ENCODE measurements around the gene ADAMTSL5.
A peak's percentile ranks its signal among the peaks of the same experiment; 100 is the strongest.

ADAMTSL5 gene

GRCh38 chr19:1461862-1462261, 51.0 kb downstream of the ADAMTSL5 start:
- no peak for DNase-seq

GRCh38 chr19:1460033-1460995, 52.5 kb downstream of the ADAMTSL5 start:
- DNase-seq = no peak

GRCh38 chr19:1459479-1459878, 53.3 kb downstream of the ADAMTSL5 start:
- DNase-seq = no peak

GRCh38 chr19:1457892-1458291, 54.9 kb downstream of the ADAMTSL5 start:
- DNase-seq = no peak

- DNase-seq = no peak
These were observed 55.6 kb downstream of the ADAMTSL5 start for GRCh38 chr19:1457031-1457739.

- no peak for DNase-seq
These were observed 56.5 kb downstream of the ADAMTSL5 start for GRCh38 chr19:1456121-1456900.

GRCh38 chr19:1455336-1456120, 57.3 kb downstream of the ADAMTSL5 start:
- DNase-seq = peak; percentile 87
